GM23248 (cell line): ENCODE results near the gene PRIM1.

Experiments used
- EZH2 ChIP-seq: fragments of 200-600 bp; sonication (generic); IDR thresholded peaks from 2 replicates; pipeline ENCODE4 v1.6.1; 2018; ENCODE audit warnings: antibody characterized with exemption, mild to moderate bottlenecking; ENCODE audit not compliant: insufficient read depth, poor library complexity, severe bottlenecking
- EZH2phosphoT487 ChIP-seq: fragments of 200-600 bp; sonication (generic); IDR thresholded peaks from 2 replicates; pipeline ENCODE4 v1.6.1; 2018; ENCODE audit warnings: antibody characterized with exemption, moderate library complexity, mild to moderate bottlenecking, low read depth; ENCODE audit not compliant: insufficient read depth

- TF ChIP-seq EZH2 (no peak), EZH2phosphoT487 (no peak)
Measured at GRCh38 chr12:56775638-56776037, 23.5 kb upstream of the PRIM1 start.
